NCI-H1048 (cell line): ENCODE measurements around the gene CSTPP1.
"Not testable (repeated sequence)": the region's sequence is repeated elsewhere in the genome, so short reads cannot be mapped to it uniquely, and the experiment has no call there.

Experiments used
- DNase-seq: peaks from one replicate; lab custom pipeline; 2025; lab: John Stamatoyannopoulos, UW

CSTPP1 gene

DNA sequence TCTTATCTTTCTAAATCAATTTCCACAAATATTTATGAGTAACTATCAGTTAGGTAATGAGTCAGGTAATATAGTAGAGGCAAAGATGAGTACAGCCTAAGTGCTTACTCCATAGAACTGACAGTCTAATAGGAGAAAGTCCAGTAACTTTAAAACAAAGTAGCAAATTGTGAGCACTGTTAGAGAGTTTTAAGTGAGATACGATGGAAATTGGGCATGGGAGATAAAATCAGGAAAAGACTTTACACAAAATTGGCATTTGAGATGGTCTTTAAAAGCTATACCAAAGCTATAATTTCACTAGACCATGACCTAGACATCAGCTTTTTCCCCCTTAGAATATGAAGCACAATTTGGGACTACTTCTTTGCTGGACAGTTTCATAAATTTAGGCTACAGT is 113.7 kb downstream of the CSTPP1 start:
- DNase-seq: no peak

GRCh38 chr11:47051217-47051616 is 114.7 kb downstream of the CSTPP1 start:
- DNase-seq: no peak

- DNase-seq: no peak
Measured at GRCh38 chr11:47052165-47052564, 115.6 kb downstream of the CSTPP1 start.

DNA sequence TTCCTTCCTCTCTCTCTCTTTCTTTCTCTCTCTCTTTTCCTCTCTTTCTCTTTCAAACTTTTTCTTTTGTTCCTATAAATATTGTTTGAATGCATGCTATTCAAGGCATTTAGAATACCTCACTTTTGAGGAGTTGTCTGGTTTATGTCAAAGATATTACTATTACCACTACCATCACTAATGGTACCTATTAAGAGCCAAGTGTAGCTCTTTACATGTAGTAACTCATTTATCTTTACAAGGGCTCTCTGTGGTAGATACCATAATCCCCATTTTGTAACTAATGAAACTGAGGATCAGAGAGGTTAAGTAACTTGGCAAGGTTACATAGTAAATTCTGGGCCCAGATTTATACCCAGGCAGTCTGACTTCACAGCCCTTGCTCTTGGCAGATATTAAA is 116.0 kb downstream of the CSTPP1 start:
- DNase-seq: no peak

- DNase-seq: no peak
Measured at GRCh38 chr11:47055534-47055933, 119.0 kb downstream of the CSTPP1 start.

DNA sequence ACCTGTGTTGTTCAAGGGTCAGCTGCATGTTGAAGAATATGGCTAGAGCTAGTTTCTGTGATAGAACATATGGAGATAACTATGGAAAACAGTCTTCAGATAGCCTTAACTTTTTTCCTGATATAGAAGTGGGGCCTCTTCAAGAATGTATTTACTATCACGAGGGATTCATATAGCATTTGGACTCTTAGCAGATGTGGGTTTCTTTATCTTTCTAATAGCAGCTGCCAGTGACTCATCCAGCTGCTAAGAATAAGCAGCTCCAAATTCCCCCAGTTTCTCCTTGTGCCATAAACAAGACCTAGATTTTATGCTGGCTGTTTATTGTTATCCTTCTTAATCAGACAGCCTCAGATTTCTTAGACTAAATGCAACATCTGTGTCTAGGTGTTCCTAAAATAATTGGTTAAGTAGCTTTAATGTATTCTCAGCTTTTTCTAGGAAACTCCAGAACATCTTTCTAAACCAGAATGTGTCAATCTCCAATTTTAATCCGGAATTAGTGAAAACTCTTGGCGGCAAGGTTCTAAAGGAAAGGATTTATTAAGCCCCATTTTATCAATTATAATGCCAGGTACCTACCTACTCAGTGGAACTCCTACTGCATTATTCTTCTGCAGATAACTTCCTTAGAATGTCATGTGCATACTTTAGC is 119.8 kb downstream of the CSTPP1 start:
- no peak for DNase-seq

DNA sequence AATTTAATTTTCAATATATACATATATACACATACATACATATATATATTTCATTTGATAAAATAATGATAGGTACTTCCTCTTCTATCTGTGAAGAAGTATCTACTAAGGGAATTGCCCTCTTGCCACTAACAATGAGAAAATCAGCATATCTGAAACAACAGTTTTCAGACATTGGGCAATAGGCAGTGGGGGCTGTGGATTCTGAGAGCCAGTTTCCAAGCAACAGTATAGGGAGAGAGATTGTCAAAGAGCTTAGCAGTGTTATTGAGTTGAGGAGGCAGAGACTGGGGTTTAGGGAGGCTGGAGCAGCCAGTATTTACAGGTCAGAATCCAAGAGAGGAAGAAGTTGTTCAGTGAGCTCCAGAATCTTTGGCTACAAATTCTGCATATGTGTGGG is 120.8 kb downstream of the CSTPP1 start:
- DNase-seq: no peak

GRCh38 chr11:47060807-47061206 is 124.2 kb downstream of the CSTPP1 start:
- DNase-seq: no peak

GRCh38 chr11:47061429-47062178 is 125.0 kb downstream of the CSTPP1 start:
- no peak for DNase-seq

DNA sequence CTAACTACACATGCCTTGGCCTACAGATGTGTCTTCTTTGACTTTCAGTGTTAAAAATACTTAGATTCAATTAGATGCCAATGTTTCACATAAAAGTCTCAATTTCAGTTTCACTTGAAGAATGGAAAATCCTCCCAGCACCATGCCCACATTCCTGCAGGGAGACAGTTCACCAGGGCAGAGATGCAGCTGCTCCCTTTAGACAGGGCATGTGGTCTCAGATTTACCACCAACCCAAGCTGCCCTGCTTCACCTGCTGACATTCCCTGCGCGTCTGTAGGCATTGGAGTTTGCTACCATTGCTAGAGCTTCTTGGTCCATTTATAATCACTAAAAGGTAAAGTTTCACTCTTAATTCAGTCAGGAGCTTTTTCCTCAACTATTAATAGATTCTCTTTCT is 126.2 kb downstream of the CSTPP1 start:
- no peak for DNase-seq

DNA sequence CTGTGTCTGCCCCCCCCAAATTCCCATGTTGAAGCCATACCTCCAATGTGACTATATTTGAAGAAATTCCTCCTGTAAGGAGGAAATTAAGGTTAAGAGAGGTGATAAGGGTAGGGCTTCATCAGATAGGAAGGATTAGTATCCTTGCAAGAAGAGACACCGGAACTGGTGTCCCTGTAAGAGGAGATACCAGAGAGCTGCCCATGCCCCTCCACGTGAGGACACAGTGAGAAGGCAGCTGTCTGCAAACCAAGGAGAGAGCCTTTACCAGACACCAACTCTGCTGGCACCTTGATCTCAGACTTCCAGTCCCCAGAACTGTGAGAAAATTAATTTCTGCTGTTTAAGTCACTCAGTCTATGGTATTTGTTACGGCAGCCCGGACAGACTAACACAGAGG is 130.8 kb downstream of the CSTPP1 start:
- DNase-seq: no peak

- DNase-seq: no peak
Measured at GRCh38 chr11:47070769-47071168, 134.2 kb downstream of the CSTPP1 start.

DNA sequence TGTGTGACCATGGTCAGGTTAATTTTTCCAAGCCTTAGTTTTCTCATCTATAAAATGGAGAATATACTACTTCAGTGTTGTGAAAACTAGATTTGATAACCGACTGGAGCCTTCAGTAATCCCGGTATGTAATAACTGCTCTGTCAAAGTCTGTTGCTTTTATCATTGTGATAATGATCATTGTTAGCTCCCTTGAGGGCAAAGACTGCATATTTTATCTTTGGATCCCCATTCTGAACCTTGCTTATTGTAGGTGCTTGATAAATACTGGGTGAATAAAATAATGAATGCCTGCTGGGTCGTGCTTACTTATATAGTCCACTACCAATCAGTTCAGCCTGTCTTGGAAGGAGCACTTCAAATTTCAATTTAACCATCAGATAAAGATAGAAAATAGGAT is 134.8 kb downstream of the CSTPP1 start:
- no peak for DNase-seq

GRCh38 chr11:47071791-47072261 is 135.3 kb downstream of the CSTPP1 start:
- no peak for DNase-seq

GRCh38 chr11:47078751-47079521 is 142.4 kb downstream of the CSTPP1 start:
- no peak for DNase-seq

GRCh38 chr11:47080775-47081174 is 144.2 kb downstream of the CSTPP1 start:
- DNase-seq: not testable (repeated sequence)

DNA sequence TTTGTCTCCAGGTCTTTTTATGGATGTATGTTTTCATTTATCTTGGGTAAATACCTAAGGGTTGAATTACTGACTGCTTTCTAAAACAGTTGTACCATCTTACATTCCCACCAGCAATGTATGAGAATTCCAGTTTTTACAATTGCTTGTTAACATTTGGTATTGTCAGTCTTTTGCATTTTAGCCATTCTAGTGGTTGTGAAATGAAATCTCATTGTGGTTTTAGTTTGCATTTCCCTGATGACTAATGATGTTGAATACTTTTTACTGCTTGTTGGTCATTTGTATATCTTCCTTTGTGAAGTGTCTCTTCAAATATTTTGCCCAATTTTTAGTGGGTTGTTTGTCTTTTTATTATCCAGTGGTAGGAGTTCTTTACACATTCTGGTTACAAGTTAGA is 147.4 kb downstream of the CSTPP1 start:
- no peak for DNase-seq

GRCh38 chr11:47087801-47088200 is 151.2 kb downstream of the CSTPP1 start:
- no peak for DNase-seq

DNA sequence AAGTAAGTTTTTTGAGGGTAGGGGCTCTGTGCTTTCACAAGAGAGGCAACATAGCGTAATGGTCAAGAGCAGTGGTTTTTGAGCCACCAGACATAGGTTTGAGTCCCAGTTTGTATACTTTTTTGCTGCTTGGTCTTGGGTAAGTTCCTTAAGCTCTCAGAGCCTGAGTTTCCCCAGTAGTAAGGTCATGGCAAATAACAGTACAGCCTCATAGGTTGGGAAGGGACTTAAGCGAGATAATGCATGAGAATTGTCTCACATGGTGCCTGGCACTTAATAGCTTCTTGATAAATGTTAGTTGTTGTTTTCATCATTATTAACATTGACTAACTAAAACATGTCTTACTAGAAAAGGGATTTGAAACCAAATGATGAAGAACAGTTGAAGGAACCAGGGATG is 157.0 kb downstream of the CSTPP1 start:
- no peak for DNase-seq

- DNase-seq: not testable (repeated sequence)
Measured at GRCh38 chr11:47096871-47097270, 160.3 kb downstream of the CSTPP1 start.

- DNase-seq: not testable (repeated sequence)
Measured at GRCh38 chr11:47098223-47098622, 161.7 kb downstream of the CSTPP1 start.

DNA sequence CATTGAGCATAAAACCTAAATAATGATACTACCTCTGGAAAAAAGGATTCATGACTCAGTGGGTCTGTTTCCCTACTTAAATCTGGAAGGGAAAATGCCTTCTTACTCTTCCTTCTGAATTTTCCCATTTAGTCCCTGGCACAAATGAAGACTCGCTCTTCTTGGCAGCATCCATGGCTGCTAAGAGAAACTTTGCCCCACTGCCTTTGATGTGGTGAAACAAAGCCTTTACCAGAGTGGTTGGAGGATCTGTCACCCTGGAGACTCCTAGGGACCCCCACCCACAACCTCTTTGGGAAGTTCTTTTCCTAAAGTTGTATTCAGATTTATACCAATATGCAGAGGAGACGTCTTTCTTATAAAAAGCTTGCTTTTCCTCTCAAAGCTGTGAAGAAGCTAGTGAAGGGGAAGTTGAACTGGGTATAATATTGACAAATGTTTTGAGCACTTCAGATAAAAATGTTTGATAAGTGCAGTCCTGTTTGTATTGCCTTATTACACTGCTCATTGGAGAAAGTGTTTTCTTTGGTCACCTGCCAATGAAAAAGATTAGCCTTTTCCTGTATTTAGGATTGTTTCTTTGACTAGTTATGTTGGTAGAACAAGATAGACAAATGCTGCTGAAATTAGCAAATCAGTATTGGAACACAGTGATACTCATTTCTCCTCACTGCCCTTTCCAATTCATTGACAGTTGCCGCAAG is 162.8 kb downstream of the CSTPP1 start:
- no peak for DNase-seq
